Hematopoietic multipotent progenitor cell treated with erythropoietin and hydrocortisone succinate and interleukin-3 and kit ligand, for 8 days (in vitro differentiated cells): ENCODE data around the gene PIP5K1B.
A peak's percentile ranks its signal among the peaks of the same experiment; 100 is the strongest.

Experiments used
- DNase-seq: peaks from one replicate; pipeline ENCODE4 v3.0.0-alpha.2; 2015

The PIP5K1B gene

GRCh38 chr9:69001921-69002320, 296.9 kb downstream of the PIP5K1B start:
- DNase-seq = no peak

- DNase-seq = no peak
Observed at GRCh38 chr9:69003051-69003450, 298.0 kb downstream of the PIP5K1B start.

DNA sequence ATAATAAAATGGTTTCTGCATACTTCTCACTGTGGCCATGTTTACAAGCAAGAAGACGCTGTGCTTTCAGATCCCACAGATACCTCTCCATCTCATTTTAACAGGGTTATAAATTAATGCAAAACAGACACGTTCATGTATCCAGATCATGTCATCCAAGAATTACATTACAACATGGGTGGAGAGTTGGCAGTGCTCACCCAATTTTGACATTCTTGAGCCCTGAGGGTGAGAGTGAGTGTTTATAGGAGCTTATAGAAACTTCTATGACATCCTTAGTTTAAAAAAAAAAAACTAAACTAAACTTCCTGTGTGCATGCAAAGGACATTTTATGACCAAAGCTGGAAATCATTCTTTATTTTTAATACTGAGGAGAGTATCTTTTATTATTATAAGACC, 299.8 kb downstream of the PIP5K1B start:
- no peak for DNase-seq

GRCh38 chr9:69009708-69010107, 304.7 kb downstream of the PIP5K1B start:
- no peak for DNase-seq

GRCh38 chr9:69012696-69013381, 307.8 kb downstream of the PIP5K1B start:
- DNase-seq = peak; percentile 66

DNA sequence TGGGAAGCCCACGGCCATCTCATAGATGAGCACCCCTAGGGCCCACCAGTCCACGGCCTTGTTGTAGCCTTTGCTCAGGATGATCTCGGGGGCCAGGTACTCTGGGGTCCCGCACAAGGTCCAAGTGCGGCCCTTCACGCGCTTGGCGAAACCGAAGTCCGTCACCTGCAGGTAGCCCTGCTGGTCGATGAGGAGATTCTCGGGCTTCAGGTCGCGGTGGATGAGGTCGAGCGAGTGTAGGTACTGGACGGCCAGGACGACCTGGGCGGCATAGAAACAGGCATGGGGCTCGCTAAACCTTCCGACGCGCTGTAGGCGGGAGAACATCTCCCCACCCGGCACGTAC, 308.3 kb downstream of the PIP5K1B start:
- DNase-seq = no peak

GRCh38 chr9:69014013-69014412, 309.0 kb downstream of the PIP5K1B start, which contains the start of gene PRKACG:
TSS of gene PRKACG (minus strand) at chr9:69014113. CDS start at chr9:69014092, 21 bp downstream.
- no peak for DNase-seq

GRCh38 chr9:69016191-69017096, 311.4 kb downstream of the PIP5K1B start:
- no peak for DNase-seq

DNA sequence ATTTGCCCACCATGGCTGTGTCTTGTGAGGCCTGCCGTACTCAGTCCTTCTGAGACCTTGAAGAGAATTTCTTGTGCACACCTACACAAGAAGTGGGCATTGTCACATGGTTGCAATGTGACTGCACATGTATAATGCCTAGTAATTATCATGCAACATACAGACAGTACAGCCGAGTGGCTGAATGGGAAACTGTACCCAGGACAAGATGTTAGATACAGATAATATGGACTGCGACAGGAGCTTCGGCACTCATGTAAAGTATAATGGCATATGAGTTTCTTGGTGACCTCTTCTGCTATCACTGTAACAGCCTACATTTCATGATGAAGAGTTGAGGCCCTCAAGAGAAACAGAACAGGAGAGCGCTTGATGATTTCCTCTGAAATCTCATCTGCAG, 313.7 kb downstream of the PIP5K1B start:
- DNase-seq = peak; percentile 95

DNA sequence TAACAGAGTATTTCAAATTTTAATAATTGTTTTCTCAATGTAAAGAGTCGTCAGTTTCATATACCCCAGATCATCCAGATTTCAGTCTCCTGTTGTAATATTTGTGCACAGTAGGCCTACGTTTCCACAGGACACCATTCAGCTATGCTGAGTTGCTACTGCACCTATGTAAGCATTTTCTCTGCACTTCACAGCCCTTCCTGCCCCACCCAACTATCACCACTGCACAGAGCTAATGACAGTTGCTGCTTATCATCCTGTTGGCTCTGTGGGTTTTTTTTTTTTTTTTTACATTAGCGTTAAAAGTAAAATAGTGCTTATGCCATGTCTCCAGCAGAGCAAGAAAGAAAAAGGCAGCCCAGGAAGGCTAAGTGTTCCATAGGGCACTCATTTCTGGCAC, 314.8 kb downstream of the PIP5K1B start:
- DNase-seq = peak; percentile 99

DNA sequence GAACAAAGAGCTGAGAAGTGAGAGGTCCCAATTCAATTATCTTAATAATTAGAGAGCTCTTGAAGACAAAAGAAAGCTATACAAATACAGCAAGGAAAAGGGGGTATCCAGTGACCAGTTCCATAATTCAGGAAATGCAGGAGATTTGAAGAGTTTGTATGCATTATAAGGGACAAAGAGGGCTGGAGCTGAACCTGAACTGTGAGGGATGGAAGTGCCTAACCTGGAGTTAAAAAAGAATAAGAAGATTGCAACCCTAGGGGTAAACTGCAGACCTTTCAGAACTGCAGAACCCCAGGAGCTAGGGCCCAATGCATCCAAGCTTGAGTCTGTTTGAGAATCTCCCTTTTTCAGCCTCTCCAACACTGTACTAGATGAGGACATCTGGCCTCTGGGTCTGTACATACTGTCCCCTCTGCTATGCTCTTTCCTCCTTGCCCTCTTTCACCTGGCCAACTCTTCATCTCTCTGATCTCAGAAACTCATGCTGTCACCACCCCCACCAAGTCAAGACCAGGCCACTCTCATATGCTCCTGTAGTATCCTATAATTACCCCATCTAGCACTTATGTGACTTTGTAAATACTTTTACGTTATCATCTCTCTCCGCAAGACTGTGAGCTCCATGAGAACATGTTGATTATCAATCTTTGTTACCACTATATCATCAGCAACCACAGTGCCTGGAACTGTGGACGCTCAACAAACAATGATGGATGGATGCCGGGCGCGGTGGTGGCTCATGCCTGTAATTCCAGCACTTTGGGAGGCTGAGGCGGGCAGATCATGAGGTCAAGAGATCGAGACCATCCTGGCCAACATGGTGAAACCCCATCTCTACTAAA, 315.5 kb downstream of the PIP5K1B start:
- peak; percentile 77 for DNase-seq

GRCh38 chr9:69023650-69024049, 318.6 kb downstream of the PIP5K1B start:
- DNase-seq = no peak

DNA sequence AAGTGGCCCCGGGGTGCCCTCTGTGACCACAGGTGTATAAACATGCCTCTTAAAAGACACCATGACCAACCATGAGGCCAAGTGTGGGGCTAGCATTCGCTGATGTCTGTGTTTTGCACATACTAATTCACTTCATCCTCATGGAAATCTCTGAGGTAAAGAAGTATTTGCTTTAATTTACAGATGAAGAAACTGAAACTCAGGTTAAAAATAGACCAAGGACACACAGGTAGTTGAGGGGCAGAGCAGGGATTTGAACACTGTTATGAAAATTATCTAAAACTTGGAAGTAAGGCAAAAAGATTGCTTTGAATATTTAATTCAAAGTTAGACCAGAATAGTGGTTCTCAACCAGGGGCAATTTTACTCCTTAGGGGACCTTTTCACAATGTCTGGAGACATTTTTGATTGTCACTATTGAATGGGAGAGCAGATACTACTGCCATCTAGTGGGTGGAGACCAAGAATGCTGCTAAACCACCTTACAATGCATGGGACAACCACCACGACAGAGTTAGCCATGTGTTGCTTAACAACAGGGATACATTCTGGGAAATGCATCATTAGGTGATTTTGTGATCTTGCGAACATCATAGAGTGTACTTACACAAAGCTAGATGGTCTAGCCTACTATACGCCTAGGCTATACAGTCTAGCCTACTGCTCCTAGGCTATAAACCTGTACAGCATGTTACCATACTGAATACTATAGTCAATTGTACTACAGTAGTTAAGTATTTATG, 322.5 kb downstream of the PIP5K1B start:
- DNase-seq = peak; percentile 96

GRCh38 chr9:69028754-69029153, 323.7 kb downstream of the PIP5K1B start:
- peak; percentile 69 for DNase-seq

GRCh38 chr9:69029535-69029934, 324.5 kb downstream of the PIP5K1B start:
- no peak for DNase-seq

DNA sequence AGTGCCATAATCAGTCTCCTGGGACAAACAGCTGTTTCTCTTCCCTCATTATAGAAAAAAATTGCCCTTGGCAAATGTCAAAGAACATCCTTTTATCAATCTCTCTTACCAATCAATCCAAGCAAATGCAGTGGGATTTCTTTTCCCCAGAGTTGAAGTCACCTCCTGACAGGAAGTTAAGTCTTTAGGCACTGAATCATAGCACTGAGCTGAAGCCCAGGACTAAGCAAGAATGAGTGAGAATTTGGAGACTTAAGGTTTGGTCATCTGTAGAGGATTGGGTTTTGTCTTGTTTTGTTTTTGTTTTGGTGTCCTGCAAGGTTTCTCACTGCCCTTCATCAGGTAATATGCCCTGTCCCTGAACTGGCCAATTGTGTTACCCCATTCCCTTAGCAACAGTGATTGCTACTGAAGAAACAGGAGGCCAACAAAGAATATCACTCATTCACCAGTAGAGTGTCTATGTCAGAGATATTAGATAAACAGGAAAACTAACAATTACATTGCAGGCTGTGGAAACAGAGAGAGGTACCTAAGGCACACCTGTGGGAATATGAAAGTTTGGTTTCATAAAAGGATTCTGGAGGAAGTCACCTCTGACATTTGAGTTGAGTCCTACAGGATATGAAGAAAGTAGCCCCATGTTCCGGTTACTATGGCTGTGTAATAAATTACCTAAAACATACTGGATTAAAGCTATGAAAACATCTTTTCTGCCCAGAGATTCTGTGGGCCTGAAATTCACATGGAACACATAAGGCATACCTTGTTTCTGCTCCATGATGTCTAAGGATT, 326.0 kb downstream of the PIP5K1B start:
- no peak for DNase-seq

DNA sequence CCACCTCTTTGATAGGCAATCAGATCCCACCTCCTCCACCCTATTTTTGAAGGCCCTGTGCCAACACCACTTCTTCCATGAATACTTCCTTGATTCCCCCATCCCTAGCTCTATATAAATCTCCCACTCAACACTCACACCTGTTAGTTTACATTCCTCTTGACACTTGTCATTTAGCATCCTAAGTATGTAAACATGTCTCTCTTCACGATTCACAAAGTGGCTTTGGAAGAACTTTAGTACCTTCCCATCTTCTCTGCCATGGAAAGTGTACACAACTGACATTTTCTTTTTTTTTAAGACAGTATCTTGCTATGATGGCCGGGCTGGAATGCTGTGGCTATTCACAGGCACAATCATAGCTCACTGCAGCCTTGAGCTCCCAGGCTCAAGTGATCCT, 329.0 kb downstream of the PIP5K1B start:
- no peak for DNase-seq

DNA sequence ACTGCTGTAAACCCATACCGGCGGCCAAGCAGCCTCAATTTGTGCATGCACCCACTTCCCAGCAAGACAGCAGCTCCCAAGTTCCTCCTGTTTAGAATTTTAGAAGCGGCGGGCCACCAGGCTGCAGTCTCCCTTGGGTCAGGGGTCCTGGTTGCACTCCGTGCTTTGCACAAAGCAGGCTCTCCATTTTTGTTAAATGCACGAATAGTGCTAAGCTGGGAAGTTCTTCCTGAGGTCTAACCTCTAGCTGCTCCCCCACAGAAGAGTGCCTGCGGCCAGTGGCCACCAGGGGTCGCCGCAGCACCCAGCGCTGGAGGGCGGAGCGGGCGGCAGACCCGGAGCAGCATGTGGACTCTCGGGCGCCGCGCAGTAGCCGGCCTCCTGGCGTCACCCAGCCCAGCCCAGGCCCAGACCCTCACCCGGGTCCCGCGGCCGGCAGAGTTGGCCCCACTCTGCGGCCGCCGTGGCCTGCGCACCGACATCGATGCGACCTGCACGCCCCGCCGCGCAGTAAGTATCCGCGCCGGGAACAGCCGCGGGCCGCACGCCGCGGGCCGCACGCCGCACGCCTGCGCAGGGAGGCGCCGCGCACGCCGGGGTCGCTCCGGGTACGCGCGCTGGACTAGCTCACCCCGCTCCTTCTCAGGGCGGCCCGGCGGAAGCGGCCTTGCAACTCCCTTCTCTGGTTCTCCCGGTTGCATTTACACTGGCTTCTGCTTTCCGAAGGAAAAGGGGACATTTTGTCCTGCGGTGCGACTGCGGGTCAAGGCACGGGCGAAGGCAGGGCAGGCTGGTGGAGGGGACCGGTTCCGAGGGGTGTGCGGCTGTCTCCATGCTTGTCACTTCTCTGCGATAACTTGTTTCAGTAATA, 330.6 kb downstream of the PIP5K1B start, which contains the start of gene FXN:
TSS of gene FXN (plus strand) at position 315 of the 871 bp plus-strand sequence. CDS start at position 346, 31 bp downstream.
- peak; percentile 82 for DNase-seq

DNA sequence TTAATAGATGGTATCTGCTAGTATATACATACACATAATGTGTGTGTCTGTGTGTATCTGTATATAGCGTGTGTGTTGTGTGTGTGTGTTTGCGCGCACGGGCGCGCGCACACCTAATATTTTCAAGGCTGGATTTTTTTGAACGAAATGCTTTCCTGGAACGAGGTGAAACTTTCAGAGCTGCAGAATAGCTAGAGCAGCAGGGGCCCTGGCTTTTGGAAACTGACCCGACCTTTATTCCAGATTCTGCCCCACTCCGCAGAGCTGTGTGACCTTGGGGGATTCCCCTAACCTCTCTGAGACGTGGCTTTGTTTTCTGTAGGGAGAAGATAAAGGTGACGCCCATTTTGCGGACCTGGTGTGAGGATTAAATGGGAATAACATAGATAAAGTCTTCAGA, 331.3 kb downstream of the PIP5K1B start:
- peak; percentile 88 for DNase-seq

- no peak for DNase-seq
Observed at GRCh38 chr9:69036799-69037198, 331.8 kb downstream of the PIP5K1B start.
